CD4-positive, alpha-beta T cell treated with Interleukin-6 for 4 hours (primary cell): ENCODE results near the gene DROSHA.
"Not testable (repeated sequence)": the region's sequence is repeated elsewhere in the genome, so short reads cannot be mapped to it uniquely, and the experiment has no call there.

Source experiments
- DNase-seq: peaks from one replicate; pipeline ENCODE4 v3.0.0-alpha.2; 2020; ENCODE audit warnings: mixed read lengths

Gene DROSHA

GRCh38 chr5:31378136-31378535, 153.8 kb downstream of the DROSHA start:
- no peak for DNase-seq

GRCh38 chr5:31377274-31377946, 154.5 kb downstream of the DROSHA start:
- DNase-seq, result no peak

- no peak for DNase-seq
Observed at GRCh38 chr5:31375999-31376720, 155.7 kb downstream of the DROSHA start.

GRCh38 chr5:31372124-31372523, 159.8 kb downstream of the DROSHA start:
- no peak for DNase-seq

GRCh38 chr5:31366941-31367340, 165.0 kb downstream of the DROSHA start:
- DNase-seq, result no peak

- DNase-seq, result no peak
Observed at GRCh38 chr5:31365776-31366175, 166.1 kb downstream of the DROSHA start.

GRCh38 chr5:31364881-31365636, 166.8 kb downstream of the DROSHA start:
- no peak for DNase-seq

- no peak for DNase-seq
Observed at GRCh38 chr5:31362931-31363568, 168.8 kb downstream of the DROSHA start.

GRCh38 chr5:31362529-31362900, 169.4 kb downstream of the DROSHA start:
- no peak for DNase-seq

- DNase-seq, result not testable (repeated sequence)
Observed at GRCh38 chr5:31361704-31362528, 170.0 kb downstream of the DROSHA start.

- no peak for DNase-seq
Observed at GRCh38 chr5:31361234-31361633, 170.7 kb downstream of the DROSHA start.

GRCh38 chr5:31359839-31360238, 172.1 kb downstream of the DROSHA start:
- DNase-seq, result no peak

- DNase-seq, result no peak
Observed at GRCh38 chr5:31357038-31357437, 174.9 kb downstream of the DROSHA start.

- no peak for DNase-seq
Observed at GRCh38 chr5:31355337-31355736, 176.6 kb downstream of the DROSHA start.
